SIG-M5 treated with dmso at 0.1 percent for 504 hours (cell line): Measurements from ENCODE around the gene HIPK2.
"Not testable (repeated sequence)": the region's sequence is repeated elsewhere in the genome, so short reads cannot be mapped to it uniquely, and the experiment has no call there.

Experiments
- DNase-seq: peaks from one replicate; lab custom pipeline; 2025; ENCODE audit not compliant: unreplicated experiment; lab: John Stamatoyannopoulos, UW

HIPK2 gene

DNA sequence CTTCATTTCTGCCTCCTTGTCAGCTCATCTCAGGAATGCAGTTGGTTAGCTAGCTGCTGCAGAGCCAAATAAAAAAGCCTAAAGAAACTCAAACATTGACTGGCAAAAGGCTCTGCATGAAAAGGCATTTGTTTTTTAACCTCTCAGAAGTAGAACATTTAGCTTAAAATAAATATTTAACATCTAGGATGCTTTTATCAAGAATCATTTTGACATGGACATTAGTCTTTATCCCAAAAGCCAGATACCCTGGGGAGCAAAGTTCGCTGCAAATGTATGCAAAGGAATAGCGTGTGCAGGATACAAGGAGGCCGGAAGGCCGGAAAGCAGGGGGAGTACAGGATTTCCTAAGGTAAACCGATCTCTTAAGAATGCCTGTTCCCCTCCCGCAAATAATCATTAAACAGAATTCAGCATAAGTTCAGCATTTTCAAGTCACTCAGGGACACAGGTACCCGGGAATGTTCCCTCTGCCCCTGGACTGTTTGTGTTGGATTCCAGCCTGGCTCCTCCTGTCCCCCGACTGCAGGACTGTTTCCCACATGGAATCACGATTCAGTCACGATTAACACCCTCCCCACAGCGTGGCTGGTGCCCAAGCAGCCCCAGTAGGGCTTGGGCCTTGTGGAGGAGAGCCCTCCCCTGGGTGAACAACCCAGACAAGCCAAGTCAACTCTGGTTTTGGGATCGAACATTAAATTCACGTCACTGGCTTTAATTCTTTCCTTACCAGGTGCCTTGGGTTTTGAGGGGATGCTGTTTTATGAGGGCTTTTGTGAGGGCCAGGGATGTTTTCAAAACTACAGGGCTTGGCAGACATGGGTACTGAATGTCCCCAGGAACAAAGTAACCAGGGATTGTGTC lies 97.8 kb downstream of the HIPK2 start:
- no peak for DNase-seq

DNA sequence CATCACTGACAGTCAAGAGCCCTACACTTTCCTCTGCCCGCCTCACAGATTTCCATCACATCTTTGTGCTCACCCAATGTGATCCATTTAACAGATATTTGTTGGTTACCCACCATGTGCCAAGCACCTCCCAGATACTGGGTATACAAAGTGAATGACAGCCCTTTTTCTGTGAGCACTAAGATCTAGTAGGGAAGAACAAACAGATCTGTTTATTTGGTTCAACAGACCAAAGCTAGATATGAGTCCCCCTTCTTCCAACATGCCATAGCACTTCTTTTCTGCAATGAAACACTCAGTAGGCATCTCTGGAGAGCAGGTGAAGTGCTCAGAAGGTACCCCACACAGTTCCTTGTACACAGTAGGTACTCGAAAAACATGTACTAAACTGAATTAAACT lies 101.4 kb downstream of the HIPK2 start:
- DNase-seq = no peak

DNA sequence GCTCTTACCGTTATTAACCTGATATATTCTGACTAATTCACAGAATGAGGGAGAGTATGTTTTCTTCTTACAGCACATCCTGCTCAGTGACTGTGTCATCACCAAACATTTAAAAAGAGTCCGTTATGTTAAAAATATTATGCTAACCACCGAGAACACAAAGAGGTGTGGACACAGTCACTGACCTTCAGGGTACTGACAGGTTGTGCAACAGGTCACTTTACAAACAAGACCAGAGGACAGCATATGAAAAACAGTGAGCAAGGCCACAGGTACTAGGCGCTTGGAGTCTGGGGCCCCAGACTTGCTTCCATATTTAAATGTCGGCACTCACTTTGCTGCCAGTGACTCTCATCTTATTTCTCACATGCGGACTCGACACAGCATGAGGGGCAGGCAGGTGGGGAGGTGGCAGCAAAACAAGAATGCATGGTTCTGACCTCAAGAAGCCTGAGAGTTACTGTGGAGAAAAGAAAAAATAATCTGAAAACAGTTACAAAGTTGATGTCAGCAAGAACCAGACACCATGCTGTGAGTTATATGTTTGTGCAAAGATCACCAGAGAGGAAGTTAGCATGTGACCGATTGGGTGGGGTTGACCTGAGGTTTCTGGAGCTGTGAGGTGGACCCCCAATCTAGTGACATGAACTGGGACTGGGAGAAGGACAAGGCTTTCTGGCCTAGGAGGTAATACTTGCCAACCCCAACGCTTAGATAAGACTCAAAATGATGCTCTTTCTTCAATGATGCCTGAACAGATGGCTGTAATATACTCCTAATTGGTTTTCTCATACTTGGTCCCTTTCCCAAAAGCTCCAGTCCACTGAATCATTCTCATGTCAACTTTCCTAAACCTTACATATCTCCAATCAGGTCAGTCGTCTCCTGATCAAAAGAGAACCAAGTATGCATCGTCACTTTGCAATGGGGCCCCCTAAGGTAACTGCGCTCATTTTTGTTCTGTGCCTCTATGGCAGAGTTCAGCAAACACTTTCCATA lies 102.4 kb downstream of the HIPK2 start:
- DNase-seq = no peak

DNA sequence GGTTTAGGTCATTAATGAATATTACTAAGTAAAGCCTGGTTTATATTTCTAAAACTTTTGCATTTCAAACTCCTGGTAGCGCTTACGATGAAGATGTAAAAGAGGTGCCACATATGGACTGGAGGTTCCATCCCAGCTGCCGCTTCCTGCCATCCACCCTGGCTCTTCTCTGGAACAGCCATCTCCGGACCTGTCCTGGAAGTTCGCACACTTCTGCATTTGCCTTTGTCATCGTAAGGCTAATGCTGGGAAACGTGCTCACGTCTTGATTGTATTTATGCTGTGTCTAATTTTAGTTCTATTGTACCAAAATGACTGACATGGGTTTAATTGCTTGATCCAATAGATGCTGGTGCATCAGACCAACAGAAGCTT lies 103.1 kb downstream of the HIPK2 start:
- DNase-seq = no peak

DNA sequence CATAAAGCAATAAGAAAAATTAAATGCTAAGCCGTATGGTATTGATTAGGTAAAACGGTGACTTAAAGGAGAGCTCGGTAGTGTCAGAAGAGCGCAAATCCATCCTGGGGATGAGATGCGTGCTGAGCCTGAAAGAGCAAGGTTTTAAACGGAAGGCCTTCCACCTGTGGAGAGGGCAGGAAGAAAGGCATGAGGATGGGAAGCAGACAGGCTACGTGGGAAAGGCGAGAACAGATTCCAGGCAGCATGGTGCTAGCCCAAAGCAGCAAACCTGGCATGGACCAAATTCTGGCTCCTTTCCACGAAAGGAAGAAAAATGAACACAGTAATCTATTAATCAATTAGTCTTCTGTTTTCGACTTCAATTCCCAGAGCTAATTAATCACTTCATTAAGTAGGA lies 103.5 kb downstream of the HIPK2 start:
- DNase-seq = no peak

DNA sequence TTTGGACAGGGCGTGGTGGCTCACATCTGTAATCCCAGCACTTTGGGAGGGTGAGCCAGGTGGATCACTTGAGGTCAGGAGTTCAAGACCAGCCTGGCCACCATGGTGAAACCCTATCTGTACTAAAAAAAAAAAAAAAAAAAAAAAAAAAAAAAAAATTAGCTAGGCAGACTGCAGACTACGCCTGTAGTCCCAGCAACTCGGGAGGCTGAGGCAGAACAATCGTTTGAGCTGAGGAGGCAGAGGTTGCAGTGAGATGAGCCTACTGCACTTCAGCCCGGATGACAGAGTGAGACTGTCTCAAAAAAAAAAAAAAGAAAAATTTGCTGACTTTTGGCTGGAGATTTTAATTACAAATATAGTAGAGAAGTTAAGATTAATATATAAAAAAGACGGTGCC lies 104.0 kb downstream of the HIPK2 start:
- no peak for DNase-seq

DNA sequence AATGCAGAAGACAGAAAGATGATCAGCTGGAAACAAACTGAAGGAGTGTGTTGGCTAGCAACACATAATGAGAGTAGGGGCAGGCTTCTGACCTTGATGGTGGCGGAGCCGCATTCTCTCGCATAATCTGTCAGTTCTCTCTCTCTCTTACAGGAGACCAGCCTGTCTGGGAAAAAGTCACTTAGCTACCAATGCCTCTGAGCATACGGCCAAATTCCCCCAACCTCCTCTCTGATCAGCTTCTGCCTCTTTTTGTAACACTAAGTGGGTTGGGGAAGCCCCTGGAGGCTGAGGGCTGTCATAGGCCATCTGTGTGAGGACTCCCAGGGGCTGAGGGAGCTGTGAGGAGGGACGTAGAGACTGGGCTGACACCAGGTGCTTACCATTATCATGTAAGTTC lies 104.6 kb downstream of the HIPK2 start:
- DNase-seq = no peak

DNA sequence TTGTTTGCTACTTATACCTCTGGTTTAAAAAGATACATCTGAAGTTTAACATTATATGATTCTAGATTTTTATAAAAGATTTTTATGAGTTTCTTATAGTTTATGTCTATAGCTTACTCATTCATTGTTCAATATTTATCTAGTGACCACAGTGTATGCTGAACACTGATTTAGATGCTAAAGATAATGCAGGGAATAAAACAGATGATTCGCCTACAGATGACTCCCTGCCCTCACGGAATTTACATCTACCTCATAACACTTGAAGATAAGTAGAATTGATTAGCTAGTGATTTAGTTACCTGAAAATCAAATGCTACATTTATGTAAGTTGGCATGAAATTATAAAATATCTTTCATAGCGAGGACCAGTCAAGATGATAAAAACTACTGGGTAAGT lies 105.8 kb downstream of the HIPK2 start:
- DNase-seq = no peak

DNA sequence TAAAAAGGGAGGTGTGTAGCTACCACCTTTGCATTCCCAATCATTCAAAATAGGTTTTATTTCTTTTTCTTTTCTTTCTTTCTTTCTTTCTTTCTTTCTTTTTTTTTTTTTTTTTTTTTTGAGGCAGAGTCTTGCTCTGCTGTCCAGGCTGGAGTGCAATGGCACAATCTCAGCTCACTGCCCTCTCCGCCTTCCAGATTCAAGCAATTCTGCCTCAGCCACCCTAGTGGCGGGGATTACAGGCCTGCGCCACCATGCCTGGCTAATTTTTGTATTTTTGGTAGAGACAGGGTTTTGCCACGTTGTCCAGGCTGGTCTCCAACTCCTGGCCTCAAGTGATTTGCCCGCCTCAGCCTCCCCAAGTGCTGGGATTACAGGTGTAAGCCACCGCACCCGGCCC lies 107.1 kb downstream of the HIPK2 start:
- DNase-seq = not testable (repeated sequence)

DNA sequence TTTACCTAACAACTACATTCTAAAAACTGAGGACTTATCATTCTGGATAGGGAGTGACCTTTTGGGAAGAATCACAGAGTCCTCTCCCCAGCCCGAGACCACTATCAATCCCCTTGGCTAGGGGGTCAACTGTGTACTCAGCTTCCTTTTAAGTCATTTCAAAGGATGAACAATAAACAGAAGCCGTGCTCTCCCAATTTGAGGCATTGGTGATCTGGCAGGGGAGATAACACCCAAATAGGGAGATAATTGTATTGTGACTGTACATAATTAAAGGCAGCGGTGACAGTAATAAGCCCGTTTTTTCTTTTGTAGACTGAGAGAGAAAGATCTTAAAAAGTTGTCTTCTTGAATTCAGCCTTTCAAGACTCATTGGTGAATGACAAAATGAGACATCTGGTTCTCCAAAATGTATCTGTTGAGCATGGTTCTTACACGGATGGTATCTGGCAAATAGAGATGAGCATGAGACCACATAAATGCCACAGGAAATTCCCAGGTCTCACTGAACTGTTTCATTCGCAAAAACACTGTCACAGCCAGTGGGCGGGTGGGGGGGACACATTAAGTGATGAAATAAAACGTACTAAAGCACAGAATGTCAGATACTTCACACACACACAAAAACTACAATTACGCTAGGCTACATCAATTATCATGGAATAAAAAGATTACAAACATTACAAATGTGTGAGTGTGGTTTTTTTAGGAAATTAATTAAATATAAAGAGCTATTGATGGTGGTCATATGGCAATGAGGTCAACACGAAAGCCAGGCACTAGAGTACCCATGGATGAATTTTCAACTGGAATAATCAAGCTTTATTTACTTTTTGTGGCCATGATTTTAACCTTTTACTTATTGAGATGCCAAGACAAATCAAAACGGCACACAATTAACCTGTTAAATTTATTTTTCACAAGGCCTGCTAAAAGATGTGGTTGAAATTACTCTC lies 108.4 kb downstream of the HIPK2 start:
- no peak for DNase-seq

DNA sequence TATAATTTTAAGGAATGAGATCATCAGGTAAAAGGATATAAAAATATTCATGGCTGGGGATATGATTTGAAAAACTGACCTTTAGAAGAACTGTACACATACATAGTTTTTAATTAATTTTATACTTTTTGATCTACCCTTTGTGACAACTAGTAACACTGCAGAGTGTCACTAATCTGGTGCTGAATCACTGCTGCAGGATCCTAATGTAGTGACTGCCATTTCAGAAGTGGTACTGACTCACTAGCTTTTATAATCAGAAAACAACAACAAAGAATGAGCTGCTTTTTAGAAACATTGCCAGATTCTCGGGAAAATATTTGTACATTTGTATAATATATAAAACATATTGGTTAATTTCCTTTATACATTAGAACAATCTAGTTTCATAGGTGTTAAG lies 110.4 kb downstream of the HIPK2 start:
- DNase-seq = no peak

DNA sequence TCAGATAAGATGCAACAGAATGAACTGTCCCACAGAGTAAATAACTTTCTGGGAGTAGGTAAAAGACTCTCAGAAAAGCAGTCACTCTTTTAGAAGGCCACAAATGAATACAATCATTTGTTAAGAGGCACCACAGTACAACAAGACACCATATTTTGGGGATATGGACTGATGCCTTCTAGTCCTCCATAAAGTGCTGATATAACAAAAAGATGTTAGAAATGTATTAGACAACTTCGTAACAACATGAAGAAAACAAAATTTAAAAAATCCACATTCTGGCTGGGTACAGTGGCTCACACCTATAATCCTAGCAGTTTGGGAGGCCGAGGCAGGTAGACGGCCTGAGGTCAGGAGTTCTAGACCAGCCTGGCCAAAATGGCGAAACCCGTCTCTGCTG lies 111.3 kb downstream of the HIPK2 start:
- DNase-seq = no peak

DNA sequence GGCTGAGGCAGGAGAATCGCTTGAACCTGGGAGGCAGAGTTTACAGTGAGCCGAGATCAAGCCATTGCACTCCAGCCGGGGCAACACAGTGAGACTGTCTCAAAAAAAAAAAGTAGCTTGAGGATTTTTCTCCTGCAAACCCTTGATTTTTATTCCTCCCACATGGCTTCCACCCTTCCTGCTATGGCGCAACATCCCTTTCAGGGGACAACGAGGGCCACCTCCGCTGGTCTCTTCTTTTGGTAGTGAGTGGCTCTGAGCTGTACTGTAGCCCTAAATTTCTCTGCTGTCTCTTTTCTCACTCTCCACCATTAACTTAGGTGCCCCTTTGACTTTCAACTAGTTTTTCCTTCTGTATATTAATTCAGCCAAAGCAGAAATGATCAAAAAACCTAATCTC lies 113.4 kb downstream of the HIPK2 start:
- DNase-seq = no peak

DNA sequence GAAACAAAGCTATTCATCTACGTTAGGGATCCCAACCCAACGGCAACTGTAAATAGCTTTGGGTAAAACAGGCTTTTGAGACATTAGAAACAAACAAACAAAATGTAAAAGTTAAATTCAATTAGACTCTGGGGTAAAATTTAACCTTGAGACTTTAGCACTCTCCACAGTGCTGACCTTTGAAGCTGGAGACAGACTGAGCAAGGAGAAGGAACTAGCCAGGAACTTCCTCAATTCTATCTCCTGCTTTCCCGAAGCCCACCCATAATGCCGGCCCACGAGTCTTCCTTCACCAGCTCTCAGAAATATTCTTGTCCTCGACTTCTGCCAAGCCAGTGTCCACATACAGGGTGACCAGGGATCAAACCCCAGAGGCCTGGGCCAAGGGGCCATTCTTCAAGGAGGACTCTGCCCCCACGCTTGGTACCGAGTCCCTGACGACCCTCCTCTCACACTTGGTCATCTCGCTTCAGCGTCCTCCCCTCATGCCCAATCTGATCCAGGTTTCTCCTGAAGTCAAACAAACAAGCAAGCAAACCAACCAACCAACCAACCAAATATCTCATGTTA lies 114.1 kb downstream of the HIPK2 start:
- no peak for DNase-seq

DNA sequence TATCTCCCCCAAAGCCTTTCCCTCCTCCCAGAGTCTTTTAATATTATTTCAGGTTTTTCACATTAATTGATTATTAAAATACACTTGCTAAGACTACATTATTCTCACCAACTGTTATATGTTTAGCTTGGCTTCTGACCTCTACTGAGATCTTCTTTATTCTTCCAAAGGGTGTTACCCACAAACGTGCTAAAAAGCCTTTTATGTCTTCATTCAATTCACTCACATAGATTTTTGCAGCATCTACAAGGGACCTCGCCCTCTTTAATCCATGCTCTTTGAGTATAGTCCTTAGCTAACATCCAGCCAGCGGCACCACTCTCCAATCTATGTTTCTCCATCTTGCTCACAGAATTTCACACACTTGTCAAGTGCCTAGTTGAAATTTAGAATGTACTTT lies 115.9 kb downstream of the HIPK2 start:
- no peak for DNase-seq

DNA sequence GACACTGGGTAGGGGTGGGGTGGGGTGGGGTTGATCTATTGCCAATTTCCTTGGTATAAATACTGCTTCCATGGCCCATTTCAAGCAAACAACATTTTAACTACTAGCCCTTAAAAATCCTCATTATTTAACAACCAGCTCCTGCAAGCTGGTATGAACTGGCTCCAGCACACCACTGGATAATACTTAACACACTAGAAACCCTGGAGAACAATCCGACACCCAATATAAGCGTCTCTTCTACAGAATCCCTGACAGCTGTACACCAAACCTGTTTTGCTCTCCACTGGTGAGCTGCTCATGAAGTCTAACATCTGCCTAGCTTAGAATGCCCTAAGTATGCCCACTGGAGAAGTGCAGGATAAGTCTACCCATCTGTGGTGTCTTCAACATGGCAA lies 116.8 kb downstream of the HIPK2 start:
- DNase-seq = no peak

DNA sequence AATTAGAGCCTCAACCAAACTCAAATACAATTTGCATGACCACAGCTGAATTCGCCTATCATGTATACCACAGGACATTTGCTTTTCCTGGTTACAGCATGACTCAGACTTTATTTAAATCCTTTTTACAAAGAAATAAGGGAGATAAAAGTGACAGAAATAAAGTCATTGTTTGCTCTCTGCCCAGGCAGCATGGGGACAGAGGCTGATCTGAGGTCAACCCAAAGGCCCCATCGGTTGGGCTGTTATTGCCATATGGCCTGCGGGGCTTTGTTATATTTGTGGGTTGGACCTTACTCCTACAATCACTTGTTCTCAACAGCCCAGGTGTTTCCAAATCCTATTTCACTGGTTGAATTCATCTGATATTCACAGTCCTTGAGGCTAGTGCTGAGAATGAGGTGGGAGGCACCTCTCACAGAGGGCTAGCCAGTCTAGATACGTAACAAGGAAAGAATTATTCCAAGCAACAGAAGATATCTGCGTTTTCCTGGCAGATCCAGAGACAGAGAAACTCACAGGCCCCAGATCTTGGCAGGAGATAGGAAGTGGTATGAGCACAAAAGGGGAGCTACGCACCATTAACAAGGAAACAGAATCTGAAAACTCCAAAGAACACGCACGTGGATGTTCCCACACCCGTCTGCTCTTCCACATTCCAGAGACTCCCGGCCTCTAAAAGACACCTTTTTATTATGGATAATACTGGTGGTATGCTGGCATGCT lies 117.3 kb downstream of the HIPK2 start:
- DNase-seq = no peak

DNA sequence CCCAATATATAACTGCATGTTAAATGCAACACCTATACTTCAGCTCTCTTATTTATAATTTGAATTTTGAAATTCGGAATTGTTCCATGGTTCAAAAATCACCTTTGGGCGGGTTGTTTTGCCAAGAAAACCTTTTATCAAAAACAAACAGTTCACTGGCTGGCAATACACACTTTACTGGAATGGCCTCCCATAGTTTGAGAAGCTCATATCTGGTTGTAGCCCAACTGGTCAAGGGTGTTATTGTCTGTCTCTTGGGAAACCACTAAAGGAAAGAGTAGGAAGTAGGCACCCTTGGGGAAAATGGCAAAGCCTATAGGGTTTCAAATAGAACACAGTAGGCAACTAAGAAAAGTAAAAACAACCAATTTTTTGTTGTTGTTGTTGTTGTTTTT lies 117.9 kb downstream of the HIPK2 start:
- no peak for DNase-seq

DNA sequence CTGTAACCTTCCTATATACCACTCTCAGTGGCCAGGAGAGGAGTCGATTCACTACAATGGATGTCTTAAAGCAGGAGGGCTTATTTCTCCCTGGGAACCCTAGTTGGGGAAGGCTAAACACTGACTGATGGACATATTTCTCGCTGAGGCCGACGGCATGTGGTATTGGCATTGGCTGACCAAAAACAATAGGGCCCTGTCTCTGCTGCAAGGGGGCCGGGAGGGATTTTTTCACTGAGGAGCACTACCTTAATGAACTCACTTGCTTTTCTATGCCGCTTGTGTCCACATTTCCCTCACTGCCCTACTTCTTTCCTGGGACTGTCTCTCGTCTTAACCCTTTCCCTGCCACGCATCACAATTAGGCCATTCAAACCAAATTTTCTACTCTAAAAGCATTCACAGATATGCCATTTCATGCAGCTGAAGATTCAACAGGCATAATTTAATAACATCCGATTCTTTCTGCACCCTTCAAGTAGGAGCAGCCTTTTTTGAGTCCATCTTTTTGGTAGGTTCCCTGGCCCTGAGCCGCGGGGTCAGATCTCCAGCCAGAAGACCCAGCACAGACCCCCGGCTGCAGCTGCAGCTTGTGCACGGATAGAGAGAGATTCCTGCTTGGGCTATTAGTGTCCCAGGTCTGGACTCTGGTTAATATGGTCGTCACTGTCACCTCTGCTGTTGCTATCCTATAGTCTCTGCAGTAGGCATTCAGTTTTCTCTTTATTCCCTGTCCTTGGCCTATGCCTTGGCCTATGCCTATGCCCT lies 118.7 kb downstream of the HIPK2 start:
- no peak for DNase-seq
